LNCaP clone FGC (cell line): ENCODE results near the gene TM4SF18.

Experiments used
- DNase-seq: peaks from one replicate; pipeline ENCODE4 v3.0.0-alpha.2; 2011; ENCODE audit warnings: low read depth
- H3K4me3 ChIP-seq: 2 replicates; pipeline ENCODE4 v1.5.1; 2011; ENCODE audit warnings: mild to moderate bottlenecking, low read depth, low read length, control low read depth
- CTCF ChIP-seq: IDR thresholded peaks from 2 replicates; pipeline ENCODE4 v1.5.1; 2012; ENCODE audit warnings: mild to moderate bottlenecking; ENCODE audit not compliant: control insufficient read depth, insufficient read depth; ENCODE audit errors: extremely low read depth

Gene TM4SF18

GRCh38 chr3:149377408-149378364 lies 44.2 kb upstream of the TM4SF18 start, which contains the start of gene TM4SF1:
TSS of gene TM4SF1 (minus strand) at chr3:149377649. CDS start at chr3:149377547, 102 bp downstream.
- H3K4me3 ChIP-seq, result peak within 1 kb of the TSS; percentile 50
- TF ChIP-seq CTCF, result no peak
- peak; percentile 90 for DNase-seq

DNA sequence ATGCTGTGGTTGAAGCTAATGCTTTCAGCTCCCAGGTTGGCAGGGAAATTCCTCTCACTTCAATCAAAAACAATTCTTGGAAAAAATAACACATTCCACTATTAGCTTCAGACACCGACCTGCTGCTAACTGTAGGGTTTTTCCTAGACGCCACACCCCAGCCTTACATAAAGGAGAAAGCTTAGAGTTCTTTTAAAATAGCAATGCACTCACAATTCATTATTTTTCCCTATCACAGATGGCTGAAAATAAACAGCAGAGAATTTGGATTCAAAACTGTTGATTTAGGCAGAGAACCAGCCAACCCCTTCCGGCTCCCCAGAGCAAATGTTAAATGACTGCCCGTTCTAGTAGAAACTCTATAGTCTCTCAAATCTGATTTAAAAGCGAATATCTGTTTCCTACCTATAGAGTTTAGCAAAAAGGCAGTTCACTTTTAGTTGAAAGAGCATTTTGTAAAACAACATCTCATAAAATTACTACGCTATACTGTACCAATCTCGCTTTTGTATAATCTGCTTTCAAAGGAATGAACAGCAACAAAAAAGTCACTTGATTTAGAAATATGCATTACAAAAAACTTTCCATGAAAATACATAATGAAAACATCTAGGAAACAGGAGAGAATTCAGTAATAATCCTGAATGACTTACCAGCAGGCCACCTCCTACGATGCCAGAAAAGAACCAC lies 43.4 kb upstream of the TM4SF18 start:
- TF ChIP-seq CTCF, result no peak
- peak; percentile 45 for DNase-seq
- H3K4me3 ChIP-seq, result peak overlapping the region; percentile 50

DNA sequence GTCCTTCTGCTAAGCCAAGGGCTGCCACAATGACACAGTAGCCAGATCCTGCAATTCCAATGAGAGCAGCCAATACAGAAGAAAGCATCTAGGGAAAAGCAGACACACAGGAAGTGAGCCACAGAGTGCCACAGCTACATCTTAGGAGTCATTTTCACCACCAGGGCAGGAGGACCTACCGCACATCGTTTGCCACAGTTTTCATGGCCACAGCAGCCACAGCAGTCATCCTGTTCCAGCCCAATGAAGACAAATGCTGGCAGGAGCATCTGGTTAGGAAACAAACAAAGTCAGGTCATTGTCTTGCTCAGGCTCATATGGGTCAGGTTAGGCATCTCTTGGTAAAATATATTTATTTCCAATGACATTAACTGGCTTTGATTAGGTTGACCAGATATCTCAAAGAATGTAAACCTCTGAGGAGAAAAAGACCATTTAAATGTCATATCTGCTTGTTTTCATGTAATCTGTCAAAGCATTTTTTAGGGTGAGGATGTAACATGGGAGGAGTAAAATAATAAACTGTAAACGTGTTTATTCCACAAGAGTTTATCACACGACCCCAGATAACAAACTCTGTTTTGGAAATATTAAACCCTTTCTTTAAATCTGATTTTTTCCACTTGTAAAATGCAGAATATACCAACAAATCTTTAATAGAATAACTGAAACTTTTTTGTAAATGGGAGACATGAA lies 42.2 kb upstream of the TM4SF18 start:
- TF ChIP-seq CTCF, result no peak
- no peak overlapping the region; the same call in 1 of the 2 replicates for H3K4me3 ChIP-seq
- DNase-seq, result no peak

DNA sequence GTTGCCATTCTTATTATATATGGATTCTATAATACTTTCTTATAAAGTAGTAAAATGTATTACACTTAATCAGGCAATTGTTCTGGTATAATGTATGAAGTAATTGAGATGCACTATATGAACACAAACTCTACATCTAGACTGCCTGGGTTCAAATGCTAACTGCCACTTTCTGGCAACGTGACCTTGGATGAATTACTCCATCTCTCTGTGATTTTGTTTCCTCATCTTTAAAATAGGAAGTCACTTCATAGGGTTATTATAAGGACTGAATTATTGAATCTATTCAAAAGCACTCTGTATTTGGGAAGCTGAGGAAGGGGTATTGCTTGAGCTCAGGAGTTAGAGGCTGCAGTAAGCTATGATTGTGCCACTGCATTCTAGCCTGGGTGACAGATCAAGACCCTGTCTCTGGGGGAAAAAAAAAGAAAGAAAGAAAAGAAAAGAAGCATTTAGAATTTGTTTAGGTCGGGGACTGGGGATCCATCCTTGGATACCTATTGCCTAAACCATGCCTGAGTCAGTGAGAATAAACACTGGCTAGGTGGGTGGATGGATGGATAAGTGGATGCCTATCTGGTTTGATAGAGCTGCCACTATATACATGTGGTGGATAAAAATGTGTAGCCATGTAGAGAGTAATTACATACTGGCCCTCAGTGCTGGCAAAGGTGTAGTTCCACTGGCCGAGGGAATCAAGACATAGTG lies 41.5 kb upstream of the TM4SF18 start:
- no peak for TF ChIP-seq CTCF
- DNase-seq, result no peak
- H3K4me3 ChIP-seq, result no peak overlapping the region

DNA sequence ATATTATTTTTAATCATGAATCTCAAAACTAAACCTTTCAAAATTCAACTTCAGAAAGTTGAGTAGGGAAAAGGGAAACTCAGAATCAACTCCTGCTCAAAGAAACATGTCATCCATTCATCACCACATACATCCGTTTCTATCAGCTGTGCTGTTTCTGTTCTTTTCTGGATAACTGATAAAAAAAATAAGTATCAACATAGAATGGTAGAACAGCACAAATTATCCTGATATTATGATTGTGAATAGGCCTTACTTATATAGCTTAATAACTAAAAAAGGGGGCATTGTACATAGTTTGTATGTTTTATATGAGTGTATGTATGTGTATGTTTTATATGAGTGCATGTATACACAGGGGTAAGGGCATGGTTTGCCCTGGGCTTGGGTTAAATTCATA lies 41.0 kb upstream of the TM4SF18 start:
- no peak for DNase-seq
- no peak for TF ChIP-seq CTCF
- H3K4me3 ChIP-seq, result no peak overlapping the region
